HG02973 (cell line): ENCODE measurements around the gene CTPS1.
A peak's percentile ranks its signal among the peaks of the same experiment; 100 is the strongest.

Experiments
- ATAC-seq: cut with Tn5 transposase; IDR thresholded peaks from one replicate; pipeline ENCODE4 v1.9.1; 2021; ENCODE audit warnings: moderate library complexity; ENCODE audit not compliant: unreplicated experiment

The CTPS1 gene

DNA sequence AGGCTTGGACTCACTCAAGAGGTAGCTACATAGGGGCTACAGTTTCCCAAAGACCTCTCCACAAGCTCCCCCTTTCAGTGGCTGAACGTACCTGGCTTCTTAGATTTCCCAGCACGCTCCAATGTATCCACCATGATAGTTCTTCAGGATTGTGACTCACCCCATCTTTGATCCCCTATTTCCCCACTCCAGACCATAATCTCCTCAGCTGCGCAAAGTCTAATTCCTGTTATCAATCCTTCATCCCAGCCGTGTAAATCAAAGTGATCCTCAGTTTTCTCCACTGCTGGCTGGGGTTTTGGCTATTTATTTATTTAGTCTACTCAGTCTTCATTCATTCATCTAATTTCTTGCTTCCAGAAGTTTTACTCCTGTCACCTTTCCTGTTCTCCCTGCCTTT is 13.1 kb upstream of the CTPS1 start:
- no peak for ATAC-seq

GRCh38 chr1:40969445-40969844 is 10.1 kb upstream of the CTPS1 start:
- ATAC-seq = no peak

GRCh38 chr1:40971966-40972365 is 7.5 kb upstream of the CTPS1 start:
- ATAC-seq = no peak

DNA sequence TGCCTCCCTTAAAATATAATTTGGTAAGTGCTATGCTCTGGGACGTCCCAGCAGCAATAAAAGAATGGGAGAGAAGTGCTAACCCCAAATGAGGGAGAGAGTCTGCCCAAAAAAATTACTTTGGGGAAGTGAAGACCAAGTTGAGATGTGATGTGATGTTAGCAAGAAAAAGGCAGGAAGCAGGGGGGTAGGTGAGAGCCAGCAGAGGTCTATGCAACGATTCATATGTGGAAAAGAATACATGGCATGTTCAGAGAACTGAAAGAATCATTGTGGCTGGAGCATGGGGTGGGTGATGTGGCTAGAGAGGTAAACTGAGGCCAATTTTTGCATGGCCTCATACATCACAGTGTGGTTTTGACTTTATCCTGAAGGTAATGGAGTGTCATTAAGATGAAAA is 5.6 kb upstream of the CTPS1 start:
- ATAC-seq = no peak

- no peak for ATAC-seq
These were observed 4.6 kb upstream of the CTPS1 start for GRCh38 chr1:40974945-40975344.

DNA sequence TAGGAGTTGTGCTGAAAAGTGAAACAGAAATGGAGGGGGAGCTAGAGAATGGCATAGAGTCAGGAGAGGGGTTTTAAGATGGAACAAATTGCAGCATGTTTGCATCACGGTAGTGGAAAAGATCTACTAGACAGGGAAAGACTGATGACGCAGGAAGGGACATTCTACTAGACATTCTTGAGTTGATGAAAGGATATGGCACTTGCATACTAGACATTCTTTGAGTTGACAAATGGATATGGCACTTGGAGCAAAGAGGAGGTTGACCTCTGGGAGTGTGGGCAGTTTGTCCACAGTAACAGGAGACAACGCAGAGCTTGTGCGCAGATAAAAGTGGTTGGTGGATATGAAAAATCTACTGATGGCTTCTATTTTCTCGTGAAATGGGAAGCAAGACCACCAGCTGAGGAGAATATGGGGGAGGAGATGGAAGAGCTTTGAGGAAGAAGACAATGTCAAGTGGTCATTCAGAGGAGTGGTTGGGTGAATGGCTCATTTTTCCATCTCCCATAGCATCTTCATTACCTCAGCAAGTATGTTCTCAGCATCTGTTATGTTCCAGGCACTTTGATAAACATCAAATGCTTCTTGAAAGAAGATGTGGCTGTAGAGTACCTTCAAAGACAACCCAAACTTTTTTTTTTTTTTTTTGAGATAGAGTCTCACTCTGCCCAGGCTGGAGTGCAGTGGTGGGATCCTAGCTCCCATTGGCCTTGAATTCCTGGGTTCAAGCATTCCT is 2.4 kb upstream of the CTPS1 start:
- ATAC-seq = no peak

DNA sequence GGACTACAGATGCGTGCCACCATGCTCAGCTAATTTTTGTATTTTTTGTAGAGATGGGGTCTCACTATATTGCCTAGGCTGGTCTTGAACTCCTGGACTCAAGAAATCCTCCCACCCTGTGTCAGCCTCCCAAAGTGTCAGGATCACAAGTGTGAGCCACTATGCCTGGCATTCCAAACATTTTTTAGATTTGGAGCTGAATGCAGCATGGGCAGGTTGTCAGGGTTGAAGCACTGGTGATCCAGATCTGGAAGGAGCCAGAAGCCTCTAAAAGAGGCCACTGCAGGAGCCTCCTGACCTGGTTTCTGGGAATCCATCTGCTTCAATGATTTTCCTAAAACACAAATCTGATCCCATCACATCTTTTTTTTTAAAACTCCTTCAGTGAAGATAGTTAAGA is 1.8 kb upstream of the CTPS1 start:
- ATAC-seq = no peak

GRCh38 chr1:40978886-40979240 is 633 bp upstream of the CTPS1 start:
- no peak for ATAC-seq

DNA sequence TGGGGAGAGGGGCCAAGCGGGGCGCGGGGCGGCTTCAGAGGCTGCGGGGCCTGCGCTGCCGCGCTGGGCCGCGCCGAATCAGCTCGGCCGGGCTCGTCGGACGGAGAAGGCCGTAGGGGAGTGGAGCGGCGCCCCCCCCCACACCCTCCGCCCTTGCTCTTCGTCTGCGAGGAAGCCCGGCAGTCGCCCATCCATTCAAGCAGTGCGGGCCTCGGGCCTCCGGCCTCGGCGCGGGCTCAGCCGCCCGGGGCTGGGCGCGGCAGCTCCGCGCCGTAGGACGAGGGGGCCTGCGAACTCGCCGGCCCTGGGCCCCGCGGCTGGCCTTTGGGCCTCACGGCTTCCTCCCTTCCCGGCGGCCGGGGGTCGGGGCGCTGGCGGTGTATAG is 564 bp downstream of the CTPS1 start:
- peak; percentile 16 for ATAC-seq

DNA sequence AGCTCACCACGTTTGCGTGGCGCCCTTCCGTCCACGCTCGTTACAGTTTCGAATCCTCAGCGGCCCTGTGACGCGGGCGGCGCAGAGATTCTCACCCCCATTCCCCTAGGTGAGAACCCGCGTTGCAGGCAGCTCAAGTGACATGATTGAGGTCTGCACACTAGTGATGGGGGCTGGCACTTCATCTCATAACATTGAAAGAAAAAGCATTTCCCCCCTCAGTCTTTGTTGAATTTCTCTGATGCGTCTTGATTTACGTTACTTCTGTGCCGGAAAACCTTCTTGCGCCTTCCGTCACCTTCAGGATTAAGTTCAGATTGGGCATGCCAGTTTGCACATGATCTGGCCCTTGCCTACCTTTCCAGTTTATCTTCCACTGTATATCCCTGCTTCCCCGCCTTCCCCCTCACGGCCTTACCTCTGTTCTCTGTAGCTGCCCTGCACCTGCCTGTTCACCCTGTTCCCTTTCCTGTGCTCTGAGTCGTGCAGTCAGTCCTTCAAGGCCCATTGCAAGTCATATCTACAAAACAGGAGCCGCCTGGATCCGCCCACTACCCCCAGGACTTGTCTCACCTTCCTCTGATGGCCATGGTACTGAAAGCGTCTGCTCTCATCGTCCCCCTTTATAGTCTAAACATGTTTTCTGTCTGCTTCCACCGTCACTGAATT is 1.1 kb downstream of the CTPS1 start:
- ATAC-seq = peak; percentile 3

GRCh38 chr1:40981691-40982448 is 2.4 kb downstream of the CTPS1 start:
- ATAC-seq = no peak

GRCh38 chr1:40982721-40983120 is 3.2 kb downstream of the CTPS1 start:
- ATAC-seq = no peak

DNA sequence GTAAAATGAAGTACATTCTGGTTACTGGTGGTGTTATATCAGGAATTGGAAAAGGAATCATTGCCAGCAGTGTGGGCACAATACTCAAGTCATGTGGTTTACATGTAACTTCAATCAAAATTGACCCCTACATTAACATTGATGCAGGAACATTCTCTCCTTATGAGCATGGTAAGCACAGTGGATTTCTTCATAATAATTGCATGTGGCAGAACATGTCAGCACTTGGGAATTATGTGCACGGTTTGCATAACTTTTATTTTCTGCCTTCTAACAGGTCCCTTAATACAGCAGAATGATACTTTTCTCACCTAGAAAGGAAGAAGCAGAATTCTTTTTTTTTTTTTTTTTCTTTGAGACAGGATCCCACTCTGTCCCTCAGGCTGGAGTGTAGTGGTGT is 3.8 kb downstream of the CTPS1 start:
- no peak for ATAC-seq

DNA sequence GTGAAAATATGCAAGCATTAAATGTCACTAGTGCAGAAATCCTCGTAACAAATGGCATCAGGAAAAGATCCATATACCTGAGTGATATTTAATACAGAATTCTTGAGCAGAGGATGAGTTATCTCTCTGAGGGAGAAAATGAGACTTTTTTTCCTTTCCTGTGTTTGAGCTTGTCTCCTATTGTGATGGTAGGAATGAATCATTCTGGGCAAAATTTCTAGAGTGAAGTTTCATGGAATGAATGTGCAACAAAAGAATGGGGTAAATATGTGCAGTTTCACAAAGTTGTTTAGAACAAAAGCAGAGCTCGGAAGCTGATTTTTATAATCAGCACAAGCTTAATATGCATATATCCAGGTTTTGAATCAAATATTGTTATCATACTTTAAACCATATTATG is 4.6 kb downstream of the CTPS1 start:
- no peak for ATAC-seq

GRCh38 chr1:40984531-40984930 is 5.0 kb downstream of the CTPS1 start:
- no peak for ATAC-seq

DNA sequence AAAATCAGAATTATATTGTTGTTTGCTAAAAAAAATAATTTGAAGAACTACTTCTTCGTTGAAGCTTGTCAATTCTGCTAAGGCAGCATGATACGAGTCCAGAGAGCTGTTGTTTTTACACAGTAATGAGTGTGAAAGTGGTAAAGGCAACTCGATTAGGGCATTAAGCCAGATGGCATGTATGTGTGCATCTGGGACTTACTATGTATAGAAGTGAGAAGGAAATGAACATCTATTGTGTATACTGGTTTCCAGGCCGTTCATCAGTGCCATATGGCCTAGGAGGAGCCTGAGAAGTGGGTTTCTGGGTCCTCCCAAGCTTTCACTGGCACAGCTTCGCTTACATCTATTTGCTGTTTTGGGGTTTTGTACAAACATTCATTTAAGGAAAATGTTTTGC is 5.7 kb downstream of the CTPS1 start:
- ATAC-seq = no peak

GRCh38 chr1:40985875-40986274 is 6.4 kb downstream of the CTPS1 start:
- ATAC-seq = no peak

DNA sequence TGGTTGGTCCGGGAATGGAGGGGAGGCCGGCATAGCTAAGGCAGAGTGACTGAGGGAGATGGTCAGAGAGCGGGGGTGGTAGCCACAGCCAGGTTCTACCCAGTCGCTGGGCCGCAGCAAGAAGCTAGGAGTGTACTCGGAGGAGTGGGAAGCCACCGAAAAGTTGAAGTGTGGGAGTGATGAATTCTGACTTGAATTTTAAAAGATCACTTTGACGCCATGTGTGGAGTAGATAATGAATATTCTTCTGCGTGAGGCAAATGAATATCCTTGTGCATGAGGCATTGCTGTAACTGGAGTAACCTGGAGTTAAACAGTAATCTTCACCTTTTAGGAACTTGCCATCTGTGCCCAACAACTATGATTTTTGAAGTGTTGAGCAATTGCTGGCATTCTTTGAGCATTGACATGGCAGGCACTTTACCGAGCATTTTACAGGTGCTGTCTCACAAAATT is 6.9 kb downstream of the CTPS1 start:
- no peak for ATAC-seq

DNA sequence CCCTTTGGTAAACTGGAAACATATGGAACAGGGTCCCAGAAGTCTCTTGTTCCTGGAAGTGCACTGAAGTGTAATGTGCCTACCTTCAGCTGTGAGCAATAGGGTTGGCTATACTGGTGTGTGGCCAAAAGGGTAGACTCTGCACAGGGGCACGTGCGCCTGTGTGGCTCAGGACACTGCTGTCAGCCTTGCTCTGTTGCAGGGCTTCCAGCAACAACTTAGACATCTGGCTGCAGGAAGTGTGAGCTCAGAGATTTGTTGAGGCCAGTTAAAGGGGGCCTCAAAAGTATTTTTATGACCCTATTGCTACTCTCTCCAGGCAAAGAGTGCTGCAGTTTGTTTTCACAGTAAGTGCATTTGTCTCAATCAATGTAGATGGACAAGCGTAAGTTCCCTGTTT is 7.5 kb downstream of the CTPS1 start:
- ATAC-seq = no peak

GRCh38 chr1:40987439-40988276 is 8.2 kb downstream of the CTPS1 start:
- ATAC-seq = no peak

GRCh38 chr1:40988280-40988679 is 8.8 kb downstream of the CTPS1 start:
- no peak for ATAC-seq
